Esophagus muscularis mucosa (tissue), 4 donors: ENCODE measurements around the gene ASB13. TPM values are rescaled to one million over a fixed set of nuclear protein-coding genes. Genes with fewer than 3 reads are reported as not detected.

Experiments used
- DNase-seq: peaks from one replicate; pipeline ENCODE4 v3.0.0-alpha.2; 2017; ENCODE audit errors: extremely low spot score
- H3K27ac ChIP-seq, 4 donors: fragments of 200-600 bp; sonication (generic); replicated peaks in 1 of 4; 1 replicate in 3 of 4; 2 replicates in 1 of 4; pipeline ENCODE4 v1.5.1; 2016 to 2019; ENCODE audit warnings: mild to moderate bottlenecking in 1 of 4
- H3K27me3 ChIP-seq, 4 donors: fragments of 200-600 bp; sonication (generic); one replicate each; pipeline versions ENCODE4 v1.5.1 to v1.6.0; 2016 to 2019
- H3K36me3 ChIP-seq, 4 donors: fragments of 200-600 bp; sonication (generic); one replicate each; pipeline ENCODE4 v1.5.1; 2016 to 2019
- H3K4me1 ChIP-seq, 4 donors: fragments of 200-600 bp; sonication (generic); one replicate each; pipeline ENCODE4 v1.5.1; 2016 to 2019
- H3K4me3 ChIP-seq, 4 donors: fragments of 200-600 bp; sonication (generic); 1 replicate in 2 of 4; 2 replicates in 2 of 4; pipeline ENCODE4 v1.5.1; 2016 to 2019; ENCODE audit warnings: mild to moderate bottlenecking in 4 of 4, moderate library complexity in 1 of 4
- H3K9me3 ChIP-seq, 4 donors: fragments of 200-600 bp; sonication (generic); 1 replicate in 3 of 4; 2 replicates in 1 of 4; pipeline ENCODE4 v1.5.1; 2016 to 2019
- CTCF ChIP-seq, 3 experiments: fragments of 200-600 bp in 2 of 3; fragments of 450-650 bp in 1 of 3; sonication (generic) in 2 of 3; IDR thresholded peaks; one replicate each; pipeline ENCODE4 v1.5.1; 2017 to 2019; ENCODE audit warnings: antibody characterized with exemption in 3 of 3, mild to moderate bottlenecking in 2 of 3, moderate library complexity in 1 of 3
- EP300 ChIP-seq: sonication (generic); formaldehyde crosslinking; IDR thresholded peaks from one replicate; pipeline ENCODE4 v1.6.1; 2017; ENCODE audit warnings: antibody characterized with exemption
- POLR2A ChIP-seq: fragments of 450-650 bp; IDR thresholded peaks from one replicate; pipeline ENCODE4 v1.6.1; 2017; ENCODE audit warnings: antibody characterized with exemption, moderate library complexity, mild to moderate bottlenecking, low read depth
- POLR2AphosphoS5 ChIP-seq, 2 donors: sonication (generic); formaldehyde crosslinking; IDR thresholded peaks; one replicate each; pipeline ENCODE4 v1.6.1; 2017; ENCODE audit warnings: antibody characterized with exemption in 2 of 2
- WGBS: methylation state at CpG from one replicate; pipeline ENCODE4 v1.1.5; 2018; 5-methylcytosine and 5-hydroxymethylcytosine counted together
- intact Hi-C: fragments of 100-400 bp; cut with DNase I; formaldehyde crosslinking; loops from one replicate; pipeline ENCODE4 v1.15.1; 2023
- total RNA-seq, 4 donors: library from RNA; depleted of rRNA; stranded (reverse); fragments of >200 nt; gene quantifications; one replicate each; pipeline versions ENCODE4 v1.1.0 to v1.2.1, GENCODE V29; 2016

The ASB13 gene
- total RNA-seq: 10 to 100 TPM; 15.4 to 24.0 (median 17.4) TPM

DNA sequence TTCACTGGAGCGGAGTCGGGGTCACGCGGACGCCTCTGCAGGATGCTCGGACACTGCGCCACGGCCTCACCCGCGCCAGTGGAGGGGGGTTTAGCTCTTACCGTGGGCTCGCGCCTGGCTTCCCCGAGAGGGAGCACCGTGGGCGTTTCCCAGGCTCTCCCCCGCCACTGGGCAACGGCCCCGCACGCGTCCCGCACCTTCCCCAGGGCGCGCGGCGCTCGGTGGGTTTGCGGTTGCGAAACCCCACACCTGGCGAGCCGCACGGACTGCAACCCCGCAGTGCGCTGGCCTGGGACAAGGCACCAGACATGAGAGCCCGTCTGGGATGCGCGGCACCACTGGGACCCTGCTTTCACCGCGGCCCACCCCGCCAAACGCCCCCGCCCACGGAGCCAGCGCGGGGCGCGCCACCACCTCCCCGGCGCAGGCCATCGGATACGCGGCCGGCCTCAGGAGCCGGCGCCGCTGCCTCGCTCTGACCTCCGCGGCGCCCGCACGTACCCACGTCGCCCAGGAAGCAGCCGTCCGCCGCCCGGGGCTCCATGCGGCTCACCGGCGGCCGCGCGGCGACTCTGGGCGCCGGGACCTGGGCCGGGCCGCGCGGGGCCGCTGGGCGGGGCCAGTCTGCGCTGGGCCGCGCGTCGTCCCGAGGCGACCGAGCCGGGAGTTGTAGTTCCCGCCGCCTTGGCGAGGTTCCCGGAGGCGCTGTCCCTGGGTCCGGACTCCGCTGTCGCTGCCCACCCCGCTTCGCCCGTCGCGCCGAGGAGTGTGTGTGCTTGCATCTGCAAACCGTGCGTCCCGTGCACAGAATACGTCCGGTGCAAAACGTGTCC is at the start of gene ASB13:
TSS of gene ASB13 (minus strand) at position 588 of the 833 bp plus-strand sequence. CDS start at position 544, 44 bp downstream.
- Histone ChIP-seq H3K4me1 (peaks cover 10 to 42% (median 32%) of the 10 kb centered on the region in 4 donors), H3K9me3 (no peaks in the 10 kb centered on the region), H3K36me3 (no peaks in the 10 kb centered on the region), H3K4me3 (peak within 1 kb of the TSS; percentile 77 to 98 (median 90)), H3K27me3 (no peaks in the 10 kb centered on the region), H3K27ac (peak within 1 kb of the TSS; percentile 81 to 90 (median 86))
- DNase-seq: no peak
- 0% methylated on average over 15 of the region's 112 CpGs for WGBS
- TF ChIP-seq CTCF (IDR thresholded peaks at IDR 0.05): peak in 2 of 3 experiments; percentile 3 to 20
- TF ChIP-seq POLR2AphosphoS5 (IDR thresholded peaks at IDR 0.05): peak in 1 of 2 donors; percentile 10
- no peak for TF ChIP-seq EP300
- intact Hi-C loops: no loop called here

GRCh38 chr10:5711642-5712041 is 45.2 kb upstream of the ASB13 start:
- TF ChIP-seq EP300 (no peak), CTCF (IDR thresholded peaks at IDR 0.05) (no peak), POLR2A (no peak), POLR2AphosphoS5 (IDR thresholded peaks at IDR 0.05) (no peak)
- Histone ChIP-seq H3K4me1 (peaks cover 6 to 17% (median 11%) of the 10 kb centered on the region in 4 donors), H3K4me3 (peak overlapping the region; percentile 5 to 22 (median 14)), H3K27me3 (no peaks in the 10 kb centered on the region), H3K36me3 (no peaks in the 10 kb centered on the region), H3K9me3 (no peaks in the 10 kb centered on the region), H3K27ac (no peak overlapping the region)
- DNase-seq: no peak
- 77% methylated on average over 4 of the region's 4 CpGs for WGBS
- intact Hi-C loops: no loop called here

- intact Hi-C loops: no loop called here
- Histone ChIP-seq H3K27ac (no peak overlapping the region), H3K4me3 (peak overlapping the region in 3 of 4 donors; percentile 5 to 22 (median 8)), H3K4me1 (peaks cover 6 to 17% (median 11%) of the 10 kb centered on the region in 4 donors), H3K27me3 (no peaks in the 10 kb centered on the region), H3K36me3 (no peaks in the 10 kb centered on the region), H3K9me3 (no peaks in the 10 kb centered on the region)
- 76% methylated on average over 1 of the region's 1 CpG for WGBS
- DNase-seq: no peak
- TF ChIP-seq CTCF (IDR thresholded peaks at IDR 0.05): no peak
- TF ChIP-seq POLR2A: no peak
- TF ChIP-seq POLR2AphosphoS5 (IDR thresholded peaks at IDR 0.05): no peak
- no peak for TF ChIP-seq EP300
These were observed 44.5 kb upstream of the ASB13 start for GRCh38 chr10:5710859-5711258.

- Histone ChIP-seq H3K4me3 (no peak overlapping the region), H3K36me3 (no peaks in the 10 kb centered on the region), H3K4me1 (peaks cover 6 to 17% (median 11%) of the 10 kb centered on the region in 4 donors), H3K9me3 (no peaks in the 10 kb centered on the region), H3K27ac (no peak overlapping the region), H3K27me3 (no peaks in the 10 kb centered on the region)
- WGBS: 85% methylated on average over 2 of the region's 2 CpGs
- DNase-seq: no peak
- no peak for TF ChIP-seq CTCF (IDR thresholded peaks at IDR 0.05)
- intact Hi-C loops: no loop called here
These were observed 43.5 kb upstream of the ASB13 start for GRCh38 chr10:5709865-5710264.
